ENCODE data around the gene CCDC38.
"Not testable (repeated sequence)": the region's sequence is repeated elsewhere in the genome, so short reads cannot be mapped to it uniquely, and the experiment has no call there.

CCDC38 gene

GRCh38 chr12:95974358-95974757 is 31.9 kb upstream of the CCDC38 start:
- no peak for DNase-seq (ENCODE audit: low read depth)
- no peak for TF ChIP-seq CTCF (IDR thresholded peaks at IDR 0.05; ENCODE audit: low read depth, low read length, missing control alignments)
- no peak overlapping the region for H3K4me3 ChIP-seq (ENCODE audit: low read depth, low read length)

- H3K4me3 ChIP-seq (ENCODE audit: low read depth, low read length) = no peak overlapping the region
- no peak for TF ChIP-seq CTCF (IDR thresholded peaks at IDR 0.05; ENCODE audit: low read depth, low read length, missing control alignments)
- DNase-seq (ENCODE audit: low read depth) = no peak
Measured at GRCh38 chr12:95972832-95973456, 30.5 kb upstream of the CCDC38 start.

GRCh38 chr12:95970905-95971304 is 28.5 kb upstream of the CCDC38 start:
- no peak overlapping the region for H3K4me3 ChIP-seq (ENCODE audit: low read depth, low read length)
- no peak for TF ChIP-seq CTCF (IDR thresholded peaks at IDR 0.05; ENCODE audit: low read depth, low read length, missing control alignments)
- no peak for DNase-seq (ENCODE audit: low read depth)

GRCh38 chr12:95969116-95969515 is 26.7 kb upstream of the CCDC38 start:
- not testable (repeated sequence) for DNase-seq (ENCODE audit: low read depth); H3K4me3 ChIP-seq (ENCODE audit: low read depth, low read length)

- TF ChIP-seq CTCF (IDR thresholded peaks at IDR 0.05; ENCODE audit: low read depth, low read length, missing control alignments) = no peak
Measured at GRCh38 chr12:95967301-95967700, 24.9 kb upstream of the CCDC38 start.

GRCh38 chr12:95966287-95966870 is 24.0 kb upstream of the CCDC38 start:
- DNase-seq (ENCODE audit: low read depth) = no peak
- no peak overlapping the region for H3K4me3 ChIP-seq (ENCODE audit: low read depth, low read length)
- no peak for TF ChIP-seq CTCF (IDR thresholded peaks at IDR 0.05; ENCODE audit: low read depth, low read length, missing control alignments)

More at GRCh38 chr12:95967301-95967700, 24.9 kb upstream of the CCDC38 start:
- DNase-seq (ENCODE audit: low read depth) = no peak
- H3K4me3 ChIP-seq (ENCODE audit: low read depth, low read length) = no peak overlapping the region

- no peak overlapping the region for H3K4me3 ChIP-seq (ENCODE audit: low read depth, low read length)
- no peak for DNase-seq (ENCODE audit: low read depth)
- TF ChIP-seq CTCF (IDR thresholded peaks at IDR 0.05; ENCODE audit: low read depth, low read length, missing control alignments) = peak; percentile 40
Measured at GRCh38 chr12:95963096-95963495, 20.7 kb upstream of the CCDC38 start.

Measured in GM12864 (cell line).